Jurkat, Clone E6-1 (cell line): ENCODE measurements around the gene TBC1D9.

Source experiments
- DNase-seq: peaks from one replicate; pipeline ENCODE4 v3.0.0-alpha.2; 2011; ENCODE audit warnings: low read depth, low spot score
- H3K4me3 ChIP-seq: 2 replicates; pipeline ENCODE4 v1.5.1; 2011; ENCODE audit warnings: mild to moderate bottlenecking, low read length, control low read depth, moderate library complexity

Gene TBC1D9

GRCh38 chr4:140703463-140703862, 52.7 kb downstream of the TBC1D9 start:
- DNase-seq = no peak
- no peak overlapping the region for H3K4me3 ChIP-seq

GRCh38 chr4:140702096-140702757, 54.0 kb downstream of the TBC1D9 start:
- no peak overlapping the region for H3K4me3 ChIP-seq
- DNase-seq = no peak

GRCh38 chr4:140701071-140701470, 55.1 kb downstream of the TBC1D9 start:
- H3K4me3 ChIP-seq = no peak overlapping the region
- DNase-seq = no peak

GRCh38 chr4:140697709-140698560, 58.2 kb downstream of the TBC1D9 start:
- H3K4me3 ChIP-seq = no peak overlapping the region
- DNase-seq = no peak

- no peak overlapping the region for H3K4me3 ChIP-seq
- no peak for DNase-seq
Measured at GRCh38 chr4:140695483-140695882, 60.7 kb downstream of the TBC1D9 start.

GRCh38 chr4:140693562-140693961, 62.6 kb downstream of the TBC1D9 start:
- no peak for DNase-seq
- H3K4me3 ChIP-seq = no peak overlapping the region

GRCh38 chr4:140691369-140691768, 64.8 kb downstream of the TBC1D9 start:
- DNase-seq = no peak
- H3K4me3 ChIP-seq = no peak overlapping the region

- H3K4me3 ChIP-seq = no peak overlapping the region
- no peak for DNase-seq
Measured at GRCh38 chr4:140690093-140690492, 66.1 kb downstream of the TBC1D9 start.

- H3K4me3 ChIP-seq = no peak overlapping the region
- DNase-seq = no peak
Measured at GRCh38 chr4:140689623-140690022, 66.6 kb downstream of the TBC1D9 start.

GRCh38 chr4:140688711-140689598, 67.2 kb downstream of the TBC1D9 start:
- DNase-seq = no peak
- no peak overlapping the region for H3K4me3 ChIP-seq

- no peak for DNase-seq
- no peak overlapping the region for H3K4me3 ChIP-seq
Measured at GRCh38 chr4:140686796-140687195, 69.4 kb downstream of the TBC1D9 start.

GRCh38 chr4:140684314-140684713, 71.9 kb downstream of the TBC1D9 start:
- no peak for DNase-seq
- no peak overlapping the region for H3K4me3 ChIP-seq

- H3K4me3 ChIP-seq = no peak overlapping the region
Measured at GRCh38 chr4:140681201-140681600, 75.0 kb downstream of the TBC1D9 start.

GRCh38 chr4:140680686-140681085, 75.5 kb downstream of the TBC1D9 start:
- no peak overlapping the region for H3K4me3 ChIP-seq
- DNase-seq = no peak

More at GRCh38 chr4:140681201-140681600, 75.0 kb downstream of the TBC1D9 start:
- DNase-seq = no peak

GRCh38 chr4:140679576-140679975, 76.6 kb downstream of the TBC1D9 start:
- no peak overlapping the region for H3K4me3 ChIP-seq
- no peak for DNase-seq

GRCh38 chr4:140675599-140676231, 80.5 kb downstream of the TBC1D9 start:
- DNase-seq = no peak
- no peak overlapping the region for H3K4me3 ChIP-seq

- DNase-seq = no peak
- H3K4me3 ChIP-seq = no peak overlapping the region
Measured at GRCh38 chr4:140673729-140674128, 82.5 kb downstream of the TBC1D9 start.

- H3K4me3 ChIP-seq = no peak overlapping the region
- no peak for DNase-seq
Measured at GRCh38 chr4:140672416-140672815, 83.8 kb downstream of the TBC1D9 start.

GRCh38 chr4:140668111-140668510, 88.1 kb downstream of the TBC1D9 start:
- no peak for DNase-seq
- H3K4me3 ChIP-seq = no peak overlapping the region
